Measurements from ENCODE around the gene OVOL1.

The OVOL1 gene

GRCh38 chr11:65802841-65803240 is 16.0 kb downstream of the OVOL1 start:
- no peak overlapping the region for H3K27ac ChIP-seq
- H3K4me3 ChIP-seq, result no peak overlapping the region
- H3K9ac ChIP-seq (ENCODE audit: insufficient read length), result no peak overlapping the region
- no peak for DNase-seq (ENCODE audit: low read depth, low spot score)
- no peaks in the 10 kb centered on the region for H3K36me3 ChIP-seq (ENCODE audit: insufficient read depth, low read length)
- no peaks in the 10 kb centered on the region for H3K9me3 ChIP-seq (ENCODE audit: low read depth, low read length)
- TF ChIP-seq POLR2AphosphoS5 (IDR thresholded peaks at IDR 0.05; ENCODE audit: borderline replicate concordance, low read depth, low read length) (no peak), EZH2 (IDR thresholded peaks at IDR 0.05) (no peak), FOXP2 (optimal IDR thresholded peaks at IDR 0.05; ENCODE audit: control extremely low read depth, extremely low read length, insufficient read depth) (no peak)

GRCh38 chr11:65803797-65804492 is 17.1 kb downstream of the OVOL1 start:
- Histone ChIP-seq H3K4me3 (no peak overlapping the region), H3K9ac (ENCODE audit: insufficient read length) (no peak overlapping the region), H3K27ac (no peak overlapping the region), H3K9me3 (ENCODE audit: low read depth, low read length) (no peaks in the 10 kb centered on the region), H3K36me3 (ENCODE audit: insufficient read depth, low read length) (no peaks in the 10 kb centered on the region)
- DNase-seq (ENCODE audit: low read depth, low spot score), result no peak
- TF ChIP-seq POLR2AphosphoS5 (IDR thresholded peaks at IDR 0.05; ENCODE audit: borderline replicate concordance, low read depth, low read length) (no peak), FOXP2 (optimal IDR thresholded peaks at IDR 0.05; ENCODE audit: control extremely low read depth, extremely low read length, insufficient read depth) (no peak), EZH2 (IDR thresholded peaks at IDR 0.05) (no peak)

GRCh38 chr11:65806979-65807378 is 20.1 kb downstream of the OVOL1 start:
- TF ChIP-seq POLR2AphosphoS5 (IDR thresholded peaks at IDR 0.05; ENCODE audit: borderline replicate concordance, low read depth, low read length), result no peak
- no peak for TF ChIP-seq FOXP2 (optimal IDR thresholded peaks at IDR 0.05; ENCODE audit: control extremely low read depth, extremely low read length, insufficient read depth)
- no peak for TF ChIP-seq EZH2 (IDR thresholded peaks at IDR 0.05)
- no peak for DNase-seq (ENCODE audit: low read depth, low spot score)
- Histone ChIP-seq H3K4me3 (no peak overlapping the region), H3K9ac (ENCODE audit: insufficient read length) (no peak overlapping the region), H3K9me3 (ENCODE audit: low read depth, low read length) (no peaks in the 10 kb centered on the region), H3K27ac (no peak overlapping the region), H3K36me3 (ENCODE audit: insufficient read depth, low read length) (no peaks in the 10 kb centered on the region)

- no peak for TF ChIP-seq POLR2AphosphoS5 (IDR thresholded peaks at IDR 0.05; ENCODE audit: borderline replicate concordance, low read depth, low read length)
- no peak for TF ChIP-seq FOXP2 (optimal IDR thresholded peaks at IDR 0.05; ENCODE audit: control extremely low read depth, extremely low read length, insufficient read depth)
- TF ChIP-seq EZH2 (IDR thresholded peaks at IDR 0.05), result no peak
- H3K36me3 ChIP-seq (ENCODE audit: insufficient read depth, low read length), result no peaks in the 10 kb centered on the region
Measured at GRCh38 chr11:65808744-65809341, 22.0 kb downstream of the OVOL1 start.

GRCh38 chr11:65809496-65809895 is 22.6 kb downstream of the OVOL1 start:
- no peak for TF ChIP-seq POLR2AphosphoS5 (IDR thresholded peaks at IDR 0.05; ENCODE audit: borderline replicate concordance, low read depth, low read length)
- Histone ChIP-seq H3K27ac (no peak overlapping the region), H3K9ac (ENCODE audit: insufficient read length) (no peak overlapping the region), H3K4me3 (no peak overlapping the region), H3K36me3 (ENCODE audit: insufficient read depth, low read length) (no peaks in the 10 kb centered on the region), H3K9me3 (ENCODE audit: low read depth, low read length) (no peaks in the 10 kb centered on the region)
- DNase-seq (ENCODE audit: low read depth, low spot score), result no peak

More at GRCh38 chr11:65808744-65809341, 22.0 kb downstream of the OVOL1 start:
- Histone ChIP-seq H3K4me3 (no peak overlapping the region), H3K9ac (ENCODE audit: insufficient read length) (no peak overlapping the region), H3K9me3 (ENCODE audit: low read depth, low read length) (no peaks in the 10 kb centered on the region), H3K27ac (no peak overlapping the region)
- DNase-seq (ENCODE audit: low read depth, low spot score), result no peak

GRCh38 chr11:65810046-65810868 is 23.4 kb downstream of the OVOL1 start:
- Histone ChIP-seq H3K36me3 (ENCODE audit: insufficient read depth, low read length) (no peaks in the 10 kb centered on the region), H3K9ac (ENCODE audit: insufficient read length) (no peak overlapping the region), H3K4me3 (no peak overlapping the region), H3K27ac (no peak overlapping the region), H3K9me3 (ENCODE audit: low read depth, low read length) (no peaks in the 10 kb centered on the region)
- TF ChIP-seq FOXP2 (optimal IDR thresholded peaks at IDR 0.05; ENCODE audit: control extremely low read depth, extremely low read length, insufficient read depth) (no peak), POLR2AphosphoS5 (IDR thresholded peaks at IDR 0.05; ENCODE audit: borderline replicate concordance, low read depth, low read length) (no peak), EZH2 (IDR thresholded peaks at IDR 0.05) (no peak)
- DNase-seq (ENCODE audit: low read depth, low spot score), result no peak

- Histone ChIP-seq H3K9me3 (ENCODE audit: low read depth, low read length) (no peaks in the 10 kb centered on the region), H3K27ac (no peak overlapping the region), H3K36me3 (ENCODE audit: insufficient read depth, low read length) (no peaks in the 10 kb centered on the region), H3K9ac (ENCODE audit: insufficient read length) (no peak overlapping the region), H3K4me3 (no peak overlapping the region)
- no peak for DNase-seq (ENCODE audit: low read depth, low spot score)
- no peak for TF ChIP-seq FOXP2 (optimal IDR thresholded peaks at IDR 0.05; ENCODE audit: control extremely low read depth, extremely low read length, insufficient read depth)
- no peak for TF ChIP-seq POLR2AphosphoS5 (IDR thresholded peaks at IDR 0.05; ENCODE audit: borderline replicate concordance, low read depth, low read length)
- no peak for TF ChIP-seq EZH2 (IDR thresholded peaks at IDR 0.05)
Measured at GRCh38 chr11:65811764-65812475, 25.1 kb downstream of the OVOL1 start.

All from SK-N-MC (cell line).